HG03196 (cell line): Measurements from ENCODE around the gene CAMK1D.
"Not testable (repeated sequence)": the region's sequence is repeated elsewhere in the genome, so short reads cannot be mapped to it uniquely, and the experiment has no call there.

Source experiments
- ATAC-seq: cut with Tn5 transposase; IDR thresholded peaks from one replicate; pipeline ENCODE4 v1.9.1; 2021; ENCODE audit not compliant: unreplicated experiment

The CAMK1D gene

DNA sequence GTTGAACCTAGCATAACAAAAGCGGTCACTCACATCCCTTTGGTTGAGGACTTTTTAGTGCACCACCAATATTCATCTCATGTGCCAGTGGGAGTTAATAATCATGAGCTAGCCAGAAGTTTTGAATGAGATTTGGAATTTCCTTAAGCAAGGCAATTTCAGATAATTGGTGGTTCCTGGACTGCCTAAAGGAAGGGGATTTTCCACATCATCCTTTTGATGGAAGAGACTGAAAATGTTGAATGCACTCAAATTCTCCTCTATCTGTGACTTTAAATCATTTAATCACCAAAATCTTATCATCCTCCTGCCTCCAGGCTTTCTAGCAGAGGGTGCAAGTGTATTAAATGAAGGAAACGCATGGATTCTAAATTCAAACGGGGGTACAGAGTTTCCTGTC, 391.5 kb downstream of the CAMK1D start:
- no peak for ATAC-seq

DNA sequence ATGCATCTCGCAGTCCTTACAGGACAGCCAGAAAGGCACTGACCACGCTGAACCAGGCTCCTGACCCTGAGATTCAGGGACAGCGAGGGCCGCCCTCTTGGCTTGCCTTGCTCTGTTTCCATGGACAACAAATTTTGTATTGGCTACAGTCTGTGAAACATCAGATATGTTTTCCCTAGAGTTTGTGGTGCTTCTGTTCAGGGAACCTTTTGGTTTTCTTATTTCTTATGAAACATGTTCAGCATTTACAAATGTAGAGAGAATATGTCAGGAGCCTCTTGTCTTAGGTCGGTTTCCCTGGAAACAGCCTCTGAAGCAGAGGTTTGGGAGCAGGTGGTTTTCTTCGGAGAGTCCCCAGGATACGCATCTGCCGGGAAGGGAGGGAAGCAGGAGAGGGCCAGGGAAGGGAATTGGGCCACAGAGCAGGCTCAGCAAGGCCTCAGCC, 392.0 kb downstream of the CAMK1D start:
- ATAC-seq = no peak

DNA sequence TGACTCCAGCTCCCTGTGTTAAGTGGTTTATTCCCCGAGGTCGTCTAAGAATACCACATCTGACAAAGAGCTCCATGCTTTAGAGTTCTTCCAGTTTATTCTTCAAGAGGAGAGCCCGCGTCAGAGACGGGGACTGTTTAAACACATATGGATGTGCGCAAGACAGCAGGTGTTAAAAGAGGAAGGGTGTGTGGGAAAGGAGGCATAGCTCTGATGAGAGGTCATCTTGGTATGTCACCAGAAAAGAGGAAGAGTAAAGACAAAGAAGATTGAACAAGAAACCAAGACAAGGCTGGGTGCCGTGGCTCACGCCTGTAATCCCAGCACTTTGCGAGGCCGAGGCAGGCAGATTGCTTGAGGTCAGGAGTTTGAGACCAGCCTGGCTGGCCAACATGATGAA, 393.4 kb downstream of the CAMK1D start:
- no peak for ATAC-seq

DNA sequence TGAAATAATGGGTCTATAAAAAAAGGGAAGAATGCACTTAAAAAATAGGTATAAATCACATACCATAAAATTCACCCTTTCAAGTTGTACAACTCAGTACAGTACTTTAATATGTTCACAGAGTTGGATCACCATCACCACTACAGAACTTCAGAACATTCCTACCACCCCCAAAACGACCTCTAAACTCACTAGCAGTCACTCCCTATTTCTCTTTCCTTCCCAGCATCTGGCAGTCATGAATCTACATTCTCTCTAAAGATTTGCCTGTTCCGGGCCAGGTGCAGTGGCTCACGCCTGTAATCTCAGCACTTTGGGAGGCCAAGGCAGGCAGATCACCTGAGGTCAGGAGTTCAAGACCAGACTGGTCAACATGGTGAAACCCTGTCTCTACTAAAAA, 394.1 kb downstream of the CAMK1D start:
- not testable (repeated sequence) for ATAC-seq

DNA sequence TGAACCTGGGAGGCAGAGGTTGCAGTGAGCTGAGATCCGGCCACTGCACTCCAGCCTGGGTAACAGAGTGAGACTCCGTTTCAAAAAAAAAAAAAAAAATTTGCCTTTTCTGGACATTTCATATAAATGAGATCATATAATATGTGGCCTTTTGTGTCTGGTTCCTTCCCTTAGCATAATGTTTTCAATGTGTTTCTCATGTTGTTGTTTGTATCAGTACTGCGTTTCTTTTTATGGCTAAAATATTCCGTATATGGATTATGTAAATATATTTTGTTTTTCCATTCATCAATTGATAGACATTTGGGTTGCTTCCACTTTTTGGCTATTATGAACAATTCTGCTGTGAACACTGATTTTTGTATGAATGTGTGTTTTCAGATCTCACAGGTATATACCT, 394.6 kb downstream of the CAMK1D start:
- no peak for ATAC-seq

DNA sequence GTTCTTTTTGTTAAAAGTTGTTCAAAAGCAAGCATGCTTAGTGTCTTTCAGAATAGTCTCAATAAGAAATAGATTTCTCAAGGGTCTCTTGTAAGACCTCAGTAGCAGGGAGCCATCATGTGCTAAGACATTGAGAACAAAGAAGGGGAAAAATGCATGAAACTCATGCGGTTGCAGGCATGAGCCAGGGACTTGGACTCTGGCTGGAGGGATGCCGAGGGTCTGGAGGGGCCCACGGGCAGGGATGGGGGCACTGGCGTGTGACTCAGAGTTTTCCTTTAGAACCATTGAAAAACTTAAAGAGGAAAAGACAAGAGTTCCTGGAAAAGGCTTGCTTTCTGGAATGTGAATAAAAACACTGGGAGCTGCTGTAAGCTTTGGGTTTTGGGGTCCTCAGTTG, 398.8 kb downstream of the CAMK1D start:
- no peak for ATAC-seq

DNA sequence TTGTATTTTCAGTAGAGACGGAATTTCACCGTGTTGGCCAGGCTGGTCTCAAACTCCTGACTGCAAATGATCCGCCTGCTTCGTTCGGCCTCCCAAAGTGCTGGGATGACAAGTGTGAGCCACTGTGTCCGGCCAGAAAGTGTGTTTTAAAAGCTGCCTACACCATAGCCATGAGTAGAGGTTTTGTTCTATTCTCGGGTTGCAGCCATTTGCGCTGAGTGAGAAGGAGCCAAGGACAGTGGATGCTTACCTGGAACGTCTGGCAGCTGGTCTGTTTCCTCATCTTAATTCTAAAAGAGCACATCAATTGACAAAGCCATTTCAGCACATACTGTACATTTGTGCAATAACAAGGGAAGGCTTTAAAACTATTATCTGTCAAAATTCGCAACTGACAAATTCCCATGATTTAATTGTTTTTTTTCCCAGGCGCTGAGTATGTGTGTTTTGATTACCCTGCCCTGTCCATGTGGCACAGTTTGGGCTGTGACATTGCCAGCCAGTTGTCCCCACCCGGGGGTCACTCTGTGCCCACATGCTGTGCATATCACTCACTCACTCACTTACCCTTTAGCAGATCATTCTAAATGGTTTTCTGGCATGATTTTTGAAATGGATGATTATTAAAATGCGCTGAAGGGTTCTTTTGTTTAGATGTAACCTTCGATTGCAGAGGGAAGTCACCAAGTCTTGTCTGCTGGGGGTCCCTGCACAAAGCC, 400.6 kb downstream of the CAMK1D start:
- ATAC-seq = no peak

DNA sequence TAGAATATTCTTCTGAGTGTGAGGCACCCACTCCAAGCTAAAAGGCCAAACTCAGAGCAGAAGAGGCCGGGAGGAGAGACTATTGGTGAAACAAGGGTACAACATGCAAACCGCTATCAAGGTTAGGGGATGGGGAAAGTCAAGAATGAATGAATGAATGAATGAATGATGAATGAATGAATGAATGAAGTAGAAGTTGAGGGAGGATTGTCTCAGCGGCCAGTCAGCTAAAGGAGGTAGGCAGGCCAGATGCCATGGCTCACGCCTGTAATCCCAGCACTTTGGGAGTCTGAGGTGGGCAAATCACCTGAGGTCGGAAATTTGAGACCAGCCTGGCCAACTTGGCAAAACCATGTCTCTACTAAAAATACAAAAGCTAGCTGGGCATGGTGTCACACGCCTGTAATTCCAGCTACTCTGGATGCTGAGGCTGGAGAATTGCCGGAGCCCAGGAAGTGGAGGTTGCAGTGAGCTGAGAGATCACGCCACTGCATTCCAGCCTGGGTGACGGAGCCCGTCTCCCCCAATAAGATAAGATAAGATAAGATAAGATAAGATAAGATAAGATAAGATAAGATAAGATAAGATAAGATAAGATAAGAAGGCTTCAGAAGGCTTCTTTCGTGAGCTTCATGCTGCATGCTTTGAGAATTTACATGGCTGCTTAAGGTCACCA, 401.3 kb downstream of the CAMK1D start:
- ATAC-seq = no peak

DNA sequence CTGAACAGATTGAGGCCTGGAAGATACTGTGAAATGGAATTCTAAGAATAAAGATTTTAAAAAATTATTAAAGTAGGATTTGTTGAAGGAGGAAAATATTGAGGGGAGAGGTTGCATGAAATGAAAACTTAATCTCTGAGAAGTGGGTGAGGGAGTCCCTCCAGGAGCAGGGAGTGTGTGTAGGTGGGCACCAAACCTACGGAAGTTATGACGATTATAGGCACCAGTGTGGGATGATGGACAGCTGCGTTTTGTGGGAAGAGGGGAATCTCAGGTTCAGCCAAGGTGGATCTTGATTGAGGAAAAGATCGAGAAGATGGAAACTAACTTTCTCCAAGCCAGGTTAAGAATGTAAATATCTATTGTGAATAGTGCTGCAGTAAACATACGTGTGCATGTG, 405.7 kb downstream of the CAMK1D start:
- ATAC-seq = no peak

DNA sequence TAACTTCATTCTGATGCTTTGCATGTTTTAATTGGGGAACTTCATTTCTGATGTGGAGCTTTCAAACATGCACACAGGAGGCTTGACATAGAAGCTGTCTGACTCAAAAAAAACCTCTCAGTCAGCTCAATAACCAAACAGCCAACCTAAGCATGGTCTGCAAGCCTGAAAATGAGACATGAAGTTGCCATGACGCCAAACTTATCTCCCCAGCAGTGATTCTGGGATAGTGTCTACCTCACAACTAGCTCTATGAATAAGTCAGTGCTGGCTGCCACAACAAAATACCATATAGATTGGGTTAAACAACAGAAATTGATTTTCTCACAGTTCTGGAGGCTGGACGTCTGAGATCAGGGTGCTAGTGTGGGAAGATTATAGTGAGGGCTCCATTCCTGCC, 408.0 kb downstream of the CAMK1D start:
- ATAC-seq = no peak

DNA sequence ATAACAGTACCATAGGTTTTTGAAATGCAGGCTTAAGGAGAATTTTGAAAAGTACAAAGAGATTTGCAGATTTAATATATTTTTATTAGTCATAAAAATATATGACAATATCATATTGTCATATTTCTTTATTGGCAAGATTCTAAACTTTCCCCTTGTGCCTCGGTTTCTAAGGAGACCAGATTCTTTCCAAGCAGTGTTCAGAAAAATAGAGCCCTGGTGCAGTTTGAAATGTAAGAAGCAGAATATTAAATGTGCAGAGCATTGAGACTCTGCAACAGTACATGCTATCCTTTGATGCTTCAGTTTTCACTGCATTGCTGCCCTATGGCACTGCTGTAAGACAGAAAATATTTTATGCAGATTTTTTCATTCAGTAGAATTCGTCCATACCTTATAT, 408.9 kb downstream of the CAMK1D start:
- no peak for ATAC-seq

DNA sequence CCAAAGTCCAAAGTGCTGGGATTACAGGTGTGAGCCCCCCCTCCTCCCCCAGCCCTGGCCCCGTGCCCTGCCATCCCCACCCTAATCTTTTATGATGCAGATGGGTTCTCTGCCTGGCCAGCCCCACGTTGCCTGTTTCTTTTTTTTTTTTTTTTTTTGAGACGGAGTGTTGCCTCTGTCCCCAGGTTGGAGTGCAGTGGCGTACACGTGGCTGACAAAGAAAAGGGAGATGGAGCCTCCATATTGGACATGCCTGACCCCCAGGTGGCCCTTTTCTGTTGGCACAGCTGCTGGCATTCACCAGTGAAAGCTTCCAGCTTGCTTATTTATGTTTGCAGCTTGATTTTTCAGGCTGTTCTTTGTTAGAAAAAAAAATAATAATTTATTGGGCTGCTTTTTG, 416.9 kb downstream of the CAMK1D start:
- no peak for ATAC-seq

DNA sequence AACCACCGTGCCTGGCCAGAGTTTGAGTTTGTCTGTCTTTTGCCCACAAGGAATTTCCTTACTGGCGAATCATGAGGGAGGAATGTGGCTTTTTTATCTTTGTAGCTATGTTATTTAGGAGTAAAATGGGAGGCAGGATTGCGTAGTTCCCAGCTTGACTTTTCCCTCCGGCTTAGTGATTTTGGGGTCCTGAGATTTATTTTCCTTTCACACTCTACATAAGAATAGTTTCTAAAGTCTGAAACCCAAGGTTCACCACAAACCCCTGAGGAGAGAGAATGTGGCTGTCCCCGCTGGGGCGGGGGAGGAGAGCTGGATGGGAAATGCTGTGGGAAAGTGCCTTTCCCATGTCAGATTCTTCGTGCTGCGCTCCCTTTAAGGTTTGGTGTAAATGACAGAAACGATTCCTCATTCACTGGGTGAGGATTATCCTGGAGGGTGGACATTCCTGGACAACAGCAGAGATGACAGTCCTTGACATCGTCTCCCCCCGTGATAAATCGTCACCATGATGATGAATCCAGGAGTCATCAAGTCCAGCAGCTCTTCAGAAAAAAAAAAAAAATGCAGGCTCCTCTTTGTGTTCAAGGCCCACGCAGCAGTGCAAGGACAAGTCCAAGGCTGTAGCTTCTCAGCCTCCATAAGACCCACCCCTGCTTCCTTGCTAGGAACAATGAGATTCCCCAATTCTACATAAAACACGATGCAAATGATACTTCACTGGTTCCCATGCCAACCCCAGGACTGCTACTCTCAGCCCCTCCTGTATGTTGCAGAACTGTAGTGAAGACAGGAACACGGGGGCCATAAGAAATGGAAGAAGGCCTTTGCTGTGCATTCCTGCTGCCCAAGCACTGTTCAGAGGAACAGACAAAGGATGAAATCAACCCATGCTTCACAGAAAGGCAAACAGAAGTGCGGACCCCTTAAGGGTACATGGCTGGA, 419.1 kb downstream of the CAMK1D start:
- ATAC-seq = no peak

DNA sequence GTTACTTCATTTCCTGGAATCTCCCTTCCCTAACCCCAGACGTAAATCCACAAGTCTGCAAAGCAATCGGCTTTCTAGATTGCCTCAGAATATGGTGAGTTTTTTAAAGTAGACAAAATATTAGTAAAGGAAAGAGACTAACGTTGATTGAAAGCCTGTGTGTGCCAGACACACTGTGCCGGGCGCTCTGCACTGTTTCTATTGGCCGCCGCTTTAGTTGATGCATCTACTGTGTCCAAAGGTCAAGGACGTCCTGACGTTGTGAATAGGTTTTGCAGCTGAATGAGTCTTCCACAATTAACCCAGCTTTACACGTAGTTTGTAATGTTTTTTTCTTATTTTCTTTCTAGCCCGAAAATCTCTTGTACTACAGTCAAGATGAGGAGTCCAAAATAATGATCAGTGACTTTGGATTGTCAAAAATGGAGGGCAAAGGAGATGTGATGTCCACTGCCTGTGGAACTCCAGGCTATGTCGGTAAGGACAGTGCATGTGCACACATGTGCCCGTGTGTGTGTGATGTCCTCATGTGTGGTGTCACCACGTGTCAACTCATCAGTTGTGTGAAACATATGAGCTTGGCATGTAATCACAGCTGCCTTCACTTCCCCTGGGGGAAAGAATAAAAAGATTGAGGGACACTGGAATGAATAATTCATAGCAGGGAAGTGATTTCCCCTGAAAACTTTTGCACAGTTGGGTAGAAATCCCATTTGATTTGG, 420.1 kb downstream of the CAMK1D start:
- ATAC-seq = no peak

DNA sequence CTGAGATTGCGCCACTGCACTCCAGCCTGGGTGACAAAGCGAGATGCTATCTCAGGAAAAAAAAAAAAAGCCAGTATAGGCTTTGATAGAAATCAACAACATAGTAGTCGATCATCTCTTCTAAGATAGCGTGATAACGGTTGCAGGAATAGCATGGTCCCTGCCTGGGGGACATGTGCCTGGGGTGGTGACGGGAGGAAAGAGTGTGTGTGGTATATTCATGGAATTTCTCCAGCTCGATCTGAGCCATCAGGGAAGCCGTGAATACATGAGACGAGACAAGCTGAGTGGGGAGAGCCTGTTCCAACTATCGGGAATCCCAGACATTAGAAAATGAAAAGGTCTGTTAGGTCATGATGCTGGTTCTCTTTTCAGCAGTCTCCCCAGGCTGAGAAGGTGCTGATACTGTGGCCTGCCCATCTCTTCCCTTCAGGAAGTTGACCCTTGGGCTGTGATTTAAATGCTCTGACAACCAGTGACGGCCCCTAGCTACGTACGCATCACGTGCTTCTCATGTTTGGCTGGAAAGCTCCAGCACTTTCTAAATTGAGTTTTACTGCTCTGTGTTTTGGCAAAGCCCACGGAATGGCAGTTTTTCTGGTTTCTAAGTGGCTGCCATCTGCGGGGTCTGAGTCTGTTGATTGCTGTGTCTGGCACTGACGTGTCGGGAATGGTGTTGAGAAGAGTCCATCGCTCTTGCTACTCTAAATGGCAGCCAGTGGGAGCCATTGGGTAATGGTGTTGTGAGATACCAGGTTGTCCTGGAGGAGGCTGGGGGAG, 422.8 kb downstream of the CAMK1D start:
- no peak for ATAC-seq

DNA sequence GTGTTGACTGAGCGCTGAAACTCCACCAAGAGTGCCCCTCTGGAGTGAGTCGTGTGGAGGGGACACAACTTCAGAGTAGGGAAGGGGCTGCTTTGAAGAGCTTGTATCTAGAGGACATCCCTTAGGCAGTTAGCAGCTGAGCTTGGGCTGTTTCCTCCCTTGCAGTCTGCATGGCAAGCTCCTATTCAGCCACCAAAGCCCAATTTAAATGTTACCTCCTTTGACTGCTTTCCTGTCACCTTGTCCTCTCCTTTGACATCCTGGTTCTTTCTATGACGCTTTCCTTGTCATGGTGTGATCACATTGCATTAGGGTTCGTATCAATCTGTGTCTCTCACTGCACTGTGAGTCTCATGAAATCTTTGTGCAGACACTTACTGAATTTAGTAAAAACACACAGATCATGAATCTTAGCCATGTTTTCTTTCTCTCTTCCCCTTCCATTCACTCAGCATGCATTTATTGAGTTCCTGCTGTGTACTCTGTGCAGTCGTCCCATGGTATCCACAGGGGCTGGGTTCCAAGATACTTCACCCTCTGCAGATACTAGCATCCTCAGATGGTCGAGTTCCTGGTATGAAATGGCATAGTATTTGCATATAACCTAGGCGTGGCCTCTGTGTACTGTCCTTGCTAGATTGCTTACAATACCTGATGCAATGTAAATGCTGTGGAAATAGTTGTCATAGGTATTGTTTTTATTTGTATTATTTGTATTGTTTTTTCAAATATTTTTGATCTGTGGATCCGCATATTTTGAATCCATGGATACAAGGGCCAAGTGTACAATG, 423.6 kb downstream of the CAMK1D start:
- ATAC-seq = no peak

DNA sequence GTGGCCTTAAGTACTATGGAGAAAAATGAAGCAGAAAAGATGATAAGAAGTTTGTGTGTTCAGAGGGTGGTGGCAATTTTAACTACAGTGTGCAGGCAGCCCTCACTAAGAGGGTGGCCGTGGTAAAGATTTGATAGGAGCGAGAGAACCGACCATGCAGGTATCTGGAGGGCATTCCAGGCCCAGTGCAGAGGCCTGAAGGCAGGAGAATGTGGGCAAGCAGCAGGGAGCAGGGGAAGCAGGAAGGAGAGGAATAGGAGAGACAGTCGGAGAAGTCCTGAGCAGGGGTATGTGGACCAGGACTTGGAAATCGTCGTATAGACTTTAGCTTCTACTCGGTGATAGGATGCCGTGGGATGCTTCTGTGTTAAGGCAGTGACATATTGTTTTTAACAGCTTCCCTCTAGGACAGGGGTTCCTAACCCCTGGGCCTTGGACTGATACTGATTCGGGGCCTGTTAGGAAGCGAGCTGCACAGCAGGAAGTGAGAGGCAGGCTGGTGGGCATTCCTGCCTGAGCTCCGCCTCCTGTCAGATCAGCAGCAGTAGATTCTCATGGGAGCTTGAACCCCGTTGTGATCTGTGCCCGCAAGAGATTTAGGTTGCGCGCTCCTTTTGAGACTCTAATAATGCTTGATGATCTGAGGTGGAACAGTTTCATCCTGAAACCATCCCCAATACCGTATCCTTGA, 425.0 kb downstream of the CAMK1D start:
- no peak for ATAC-seq

DNA sequence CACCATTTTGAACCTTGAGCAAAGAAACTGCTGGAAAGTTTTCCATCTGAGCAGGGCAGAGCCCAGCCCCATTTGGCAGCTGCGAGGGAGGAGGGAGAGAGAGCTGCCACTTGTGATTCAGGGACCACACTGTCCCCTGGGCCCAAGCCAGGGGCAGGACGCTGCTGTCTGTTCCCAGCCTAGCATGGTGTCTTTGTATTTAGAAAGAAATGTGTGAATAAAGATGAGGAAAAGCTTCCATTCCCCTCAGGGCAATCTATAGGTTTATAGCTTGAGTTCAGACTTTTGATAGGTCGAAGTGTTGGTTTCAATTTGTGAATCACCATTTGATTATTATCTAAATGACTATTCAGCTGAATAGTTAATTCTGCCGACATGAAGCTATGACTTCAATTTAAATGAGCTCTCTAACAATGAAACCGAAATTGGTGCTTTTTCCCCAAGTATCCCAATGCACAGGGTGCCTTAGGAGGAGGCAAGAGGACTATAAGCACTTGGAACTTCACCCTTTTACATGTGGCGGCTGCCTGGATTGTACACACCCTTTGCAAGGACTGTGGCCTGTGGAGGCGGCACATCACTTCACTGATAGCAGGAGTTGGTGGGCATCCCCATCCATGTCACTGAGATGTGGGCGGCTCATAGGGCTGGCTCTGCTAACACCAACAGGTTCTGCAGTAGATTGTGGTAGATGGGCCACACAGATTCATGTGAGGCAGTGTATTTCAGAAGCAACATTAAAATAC, 428.7 kb downstream of the CAMK1D start:
- no peak for ATAC-seq
